Ovary (tissue), 9 donors: ENCODE data around the gene NEIL1. TPM values are rescaled to one million over a fixed set of nuclear protein-coding genes. Genes with fewer than 3 reads are reported as not detected.

Source experiments
- DNase-seq, 5 donors: peaks; one replicate each; pipeline ENCODE4 v3.0.0-alpha.2; 2019 to 2020
- H3K27ac ChIP-seq, 2 donors: fragments of 200-600 bp; one replicate each; pipeline versions ENCODE4 v1.5.1 to v1.8.0; 2019 to 2022
- H3K27me3 ChIP-seq: fragments of 200-600 bp; one replicate; pipeline ENCODE4 v1.8.0; 2022
- H3K36me3 ChIP-seq: fragments of 200-600 bp; sonication (generic); one replicate; pipeline ENCODE4 v1.5.1; 2019
- H3K4me1 ChIP-seq: one replicate; pipeline ENCODE4 v1.8.1; 2013; ENCODE audit warnings: mild to moderate bottlenecking, moderate library complexity; ENCODE audit not compliant: insufficient read depth
- H3K4me3 ChIP-seq: fragments of 200-600 bp; sonication (generic); one replicate; pipeline ENCODE4 v1.5.1; 2017
- H3K9me3 ChIP-seq, 2 donors: fragments of 200-600 bp in 1 of 2; sonication (generic) in 1 of 2; one replicate each; pipeline versions ENCODE4 v1.5.1 to v1.8.1; 2013 to 2019; ENCODE audit warnings: mild to moderate bottlenecking in 1 of 2, moderate library complexity in 1 of 2
- CTCF ChIP-seq, 3 donors: fragments of 450-650 bp in 2 of 3; fragments of 200-600 bp in 1 of 3; IDR thresholded peaks; one replicate each; pipeline versions ENCODE4 v1.5.1 to v1.8.0; 2016 to 2022; ENCODE audit warnings: antibody characterized with exemption in 3 of 3, mild to moderate bottlenecking in 1 of 3
- EP300 ChIP-seq: sonication (generic); formaldehyde crosslinking; IDR thresholded peaks from one replicate; pipeline ENCODE4 v1.6.1; 2017; ENCODE audit warnings: antibody characterized with exemption
- POLR2A ChIP-seq: fragments of 450-650 bp; IDR thresholded peaks from one replicate; pipeline ENCODE4 v1.6.1; 2017; ENCODE audit warnings: antibody characterized with exemption, mild to moderate bottlenecking, moderate library complexity
- WGBS, 3 donors: extraction: QIAGEN DNeasy Blood & Tissue Kit in 1 of 3; methylation state at CpG; one replicate each; pipeline versions ENCODE4 v1.1.5 to v1.1.7; 2013 to 2017; 5-methylcytosine and 5-hydroxymethylcytosine counted together
- intact Hi-C, 4 donors: fragments of 100-400 bp; cut with DNase I; formaldehyde crosslinking; loops; one replicate each; pipeline versions ENCODE4 v1.11.0 to v1.15.1; 2022 to 2023
- polyA plus RNA-seq, 2 donors: library from polyadenylated mRNA; stranded (reverse); fragments of 200-250 nt in 1 of 2; fragments of 350-450 nt in 1 of 2; fragmentation: Illumina TruSeq in 1 of 2; extraction: RNeasy Lipid Tissue Mini Kit (QIAGEN cat#74804) in 1 of 2; gene quantifications; one replicate each; pipeline ENCODE4 v1.2.3, GENCODE V29; 2013 to 2014
- total RNA-seq, 7 donors: library from RNA; depleted of rRNA in 2 of 7; stranded (reverse); fragments of >200 nt in 2 of 7; fragmentation: NEBNext Ultra II Directional in 3 of 7; extraction: Animal tissue kit (Norgen Biotek cat#: 25700) in 3 of 7; gene quantifications; one replicate each; pipeline versions ENCODE4 v1.1.0 to v1.2.4, GENCODE V29; 2016 to 2023
- donor health status: DM: no; HTN: no; CAD: no; lungs with moderate emphysema.
- donor health status: DM: no; HTN: no; CAD: no.
- donor health status: Bipolar disorder and iron deficiency.
- donor health status: DM: yes; HTN: yes; CAD: no.
- donor health status: DM: no; HTN: no; CAD: no.
- donor health status: DM: yes; HTN: yes; CAD: no.

NEIL1 gene
- total and polyA plus RNA-seq, 9 donors: 8.1 to 80.2 (median 31.5) TPM

GRCh38 chr15:75359537-75360250 lies 12.9 kb downstream of the NEIL1 start:
- Histone ChIP-seq H3K4me1 (no peaks in the 10 kb centered on the region), H3K27me3 (no peaks in the 10 kb centered on the region), H3K36me3 (no peaks in the 10 kb centered on the region), H3K4me3 (no peak overlapping the region), H3K27ac (no peak overlapping the region), H3K9me3 (no peaks in the 10 kb centered on the region)
- WGBS, 3 donors: 87 to 90% (median 90%) methylated on average over 15 of the region's 15 CpGs
- TF ChIP-seq CTCF (IDR thresholded peaks at IDR 0.05) (no peak), POLR2A (no peak)
- no peak for DNase-seq
- intact Hi-C loops: loop anchor here in 2 of 4 donors (10.0 kb wide), 2 partner anchors 265 to 335 kb away; partner anchors contain the start of gene SNUPN (in 1 of the 2)

DNA sequence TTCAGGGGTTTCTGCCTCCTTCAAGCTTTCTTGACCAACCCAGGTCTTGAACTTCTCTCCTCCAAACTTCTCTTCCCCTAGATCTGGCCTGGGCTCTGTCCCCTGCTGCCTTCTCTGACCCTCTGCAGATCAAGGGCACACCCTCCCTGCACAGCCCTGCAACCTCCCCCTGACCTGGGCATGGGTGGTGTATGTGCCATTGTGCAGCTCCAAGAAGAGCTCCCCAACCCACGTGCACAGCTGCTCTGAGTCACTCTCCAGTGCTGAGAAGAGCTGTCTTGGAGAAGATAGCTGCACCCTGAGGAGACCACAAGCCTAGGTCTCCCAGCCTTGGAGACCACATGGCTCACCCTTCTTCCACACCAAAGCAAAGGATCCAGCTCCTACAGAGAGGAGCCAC lies 13.6 kb downstream of the NEIL1 start:
- 35 to 60% (median 52%) methylated on average over 1 of the region's 1 CpG for WGBS, 3 donors

GRCh38 chr15:75360856-75361255 lies 14.0 kb downstream of the NEIL1 start:
- no peaks in the 10 kb centered on the region for H3K4me1 ChIP-seq
- intact Hi-C loops: loop anchor here in 2 of 4 donors (10.0 kb wide), 2 partner anchors 264 to 334 kb away; partner anchors contain the start of gene SNUPN (in 1 of the 2)
- no peak overlapping the region for H3K4me3 ChIP-seq
- no peaks in the 10 kb centered on the region for H3K36me3 ChIP-seq
- no peak for TF ChIP-seq EP300
- TF ChIP-seq CTCF (IDR thresholded peaks at IDR 0.05): no peak
- no peak for TF ChIP-seq POLR2A
- no peaks in the 10 kb centered on the region for H3K9me3 ChIP-seq
- no peak for DNase-seq
- no peak overlapping the region for H3K27ac ChIP-seq
- 81 to 88% (median 83%) methylated on average over 6 to 7 of the region's 7 CpGs for WGBS, 3 donors
- no peaks in the 10 kb centered on the region for H3K27me3 ChIP-seq

More for the DNA sequence above, 13.6 kb downstream of the NEIL1 start:
- Histone ChIP-seq H3K36me3 (no peaks in the 10 kb centered on the region), H3K27me3 (no peaks in the 10 kb centered on the region), H3K4me3 (no peak overlapping the region), H3K27ac (no peak overlapping the region), H3K4me1 (no peaks in the 10 kb centered on the region), H3K9me3 (no peaks in the 10 kb centered on the region)
- DNase-seq: no peak
- TF ChIP-seq EP300 (no peak), POLR2A (no peak), CTCF (IDR thresholded peaks at IDR 0.05) (no peak)
- intact Hi-C loops: loop anchor here in 2 of 4 donors (10.0 kb wide), 2 partner anchors 264 to 334 kb away; partner anchors contain the start of gene SNUPN (in 1 of the 2)

DNA sequence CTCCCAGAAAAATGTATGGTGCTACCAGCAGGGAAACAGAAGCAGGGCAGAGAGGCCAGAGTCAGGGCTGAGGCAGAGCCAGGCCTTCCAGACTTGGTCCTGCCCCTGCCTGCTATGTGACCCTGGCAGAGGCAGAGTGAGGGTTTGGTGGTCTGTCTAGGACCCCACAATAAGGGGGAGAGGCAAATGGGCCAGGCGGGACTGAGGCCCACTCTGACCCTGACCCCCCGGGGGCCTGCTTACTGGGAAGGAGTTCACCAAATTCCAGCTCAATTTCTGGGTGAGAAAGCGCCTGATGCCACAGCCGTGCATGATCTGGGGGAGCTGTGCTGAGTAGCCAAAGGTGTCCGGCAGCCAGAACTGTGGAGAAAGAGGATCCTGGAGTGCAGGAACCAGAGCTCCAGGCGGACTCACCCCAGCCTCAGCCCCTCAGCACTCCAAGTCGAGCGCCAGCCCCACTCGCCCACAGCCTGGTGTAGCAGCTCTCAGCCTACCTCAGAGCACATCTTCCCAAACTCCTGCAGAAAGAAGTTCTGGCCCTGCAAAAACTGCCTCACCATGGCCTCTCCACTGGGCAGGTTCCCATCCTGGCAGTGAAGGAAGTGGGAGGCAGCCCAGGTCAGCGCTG lies 14.6 kb downstream of the NEIL1 start:
- H3K36me3 ChIP-seq: no peaks in the 10 kb centered on the region
- intact Hi-C loops: loop anchor here in 2 of 4 donors (10.0 kb wide), 2 partner anchors 263 to 333 kb away; partner anchors contain the start of gene SNUPN (in 1 of the 2)

More for the DNA sequence above, 14.6 kb downstream of the NEIL1 start:
- Histone ChIP-seq H3K4me3 (no peak overlapping the region), H3K4me1 (no peaks in the 10 kb centered on the region), H3K9me3 (no peaks in the 10 kb centered on the region), H3K27ac (no peak overlapping the region), H3K27me3 (no peaks in the 10 kb centered on the region)
- 88 to 89% (median 89%) methylated on average over 10 of the region's 10 CpGs for WGBS, 3 donors
- no peak for DNase-seq
- TF ChIP-seq POLR2A (no peak), CTCF (IDR thresholded peaks at IDR 0.05) (no peak), EP300 (no peak)
